HL-60/S4 (cell line): Measurements from ENCODE around the gene KRTAP4-7.
"Not testable (repeated sequence)": the region's sequence is repeated elsewhere in the genome, so short reads cannot be mapped to it uniquely, and the experiment has no call there.

ENCODE experiments used
- in situ Hi-C: fragments of 300-500 bp; cut with MboI; formaldehyde crosslinking; loops from 2 replicates; pipeline ENCODE4 v1.14.3; 2022; ENCODE audit warnings: low sequenced_read_pairs

Gene KRTAP4-7

DNA sequence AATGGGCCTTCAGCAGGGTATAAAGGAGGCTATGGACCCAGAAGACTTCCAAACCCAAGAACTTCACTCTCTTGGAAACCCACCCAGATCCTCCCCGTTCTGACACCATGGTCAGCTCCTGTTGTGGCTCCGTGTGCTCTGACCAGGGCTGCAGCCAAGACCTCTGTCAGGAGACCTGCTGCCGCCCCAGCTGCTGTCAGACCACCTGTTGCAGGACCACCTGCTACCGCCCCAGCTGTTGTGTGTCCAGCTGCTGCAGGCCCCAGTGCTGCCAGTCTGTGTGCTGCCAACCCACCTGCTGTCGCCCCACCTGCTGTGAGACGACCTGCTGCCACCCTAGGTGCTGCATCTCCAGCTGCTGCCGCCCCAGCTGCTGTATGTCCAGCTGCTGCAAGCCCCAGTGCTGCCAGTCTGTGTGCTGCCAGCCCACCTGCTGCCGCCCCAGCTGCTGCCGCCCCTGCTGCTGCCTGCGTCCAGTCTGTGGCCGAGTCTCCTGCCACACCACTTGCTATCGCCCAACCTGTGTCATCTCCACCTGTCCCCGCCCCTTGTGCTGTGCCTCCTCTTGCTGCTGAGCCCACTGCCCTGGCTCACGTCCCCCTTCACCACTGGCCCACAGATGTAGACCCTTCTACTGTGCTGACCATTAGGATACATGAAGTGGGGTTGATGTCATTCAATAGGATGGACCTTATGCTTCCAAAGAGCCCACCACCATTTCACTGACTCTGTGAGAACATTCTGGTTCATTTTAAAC, at the start of gene KRTAP4-7:
Gene KRTAP4-7, plus strand, starts transcription at position 51 of the 757 bp plus-strand sequence. Its CDS starts 57 bp downstream, at position 108.
- in situ Hi-C loops, result not testable (repeated sequence)

GRCh38 chr17:41034346-41034935, 49.5 kb upstream of the KRTAP4-7 start, which contains the start of gene KRTAP1-3:
Gene KRTAP1-3 (minus strand): TSS chr17:41034874. CDS start chr17:41034821, 53 bp downstream.
- in situ Hi-C loops, result not testable (repeated sequence)

DNA sequence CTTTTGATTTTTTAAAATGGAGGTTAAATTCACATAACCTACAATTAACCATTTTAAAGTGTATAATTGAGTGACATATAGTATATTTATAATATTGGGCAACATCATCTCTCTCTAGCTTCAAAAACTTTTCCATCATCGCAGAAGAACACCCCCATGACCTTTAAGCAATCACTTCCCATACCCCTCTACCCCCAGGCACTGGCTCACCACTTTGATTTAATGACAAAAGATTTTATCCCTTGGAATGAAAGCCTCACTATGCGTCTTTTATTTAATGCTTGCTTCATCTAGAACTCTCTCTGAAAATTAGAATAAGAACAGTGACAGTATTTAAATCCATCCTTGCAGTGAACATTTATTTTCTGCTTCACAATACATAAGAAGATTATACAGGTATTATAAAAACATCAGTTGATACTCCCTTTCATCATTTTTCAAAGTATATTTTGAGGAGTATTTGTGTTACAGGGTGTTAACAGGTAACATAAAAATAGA, 46.0 kb upstream of the KRTAP4-7 start:
- in situ Hi-C loops, result no loop called here

DNA sequence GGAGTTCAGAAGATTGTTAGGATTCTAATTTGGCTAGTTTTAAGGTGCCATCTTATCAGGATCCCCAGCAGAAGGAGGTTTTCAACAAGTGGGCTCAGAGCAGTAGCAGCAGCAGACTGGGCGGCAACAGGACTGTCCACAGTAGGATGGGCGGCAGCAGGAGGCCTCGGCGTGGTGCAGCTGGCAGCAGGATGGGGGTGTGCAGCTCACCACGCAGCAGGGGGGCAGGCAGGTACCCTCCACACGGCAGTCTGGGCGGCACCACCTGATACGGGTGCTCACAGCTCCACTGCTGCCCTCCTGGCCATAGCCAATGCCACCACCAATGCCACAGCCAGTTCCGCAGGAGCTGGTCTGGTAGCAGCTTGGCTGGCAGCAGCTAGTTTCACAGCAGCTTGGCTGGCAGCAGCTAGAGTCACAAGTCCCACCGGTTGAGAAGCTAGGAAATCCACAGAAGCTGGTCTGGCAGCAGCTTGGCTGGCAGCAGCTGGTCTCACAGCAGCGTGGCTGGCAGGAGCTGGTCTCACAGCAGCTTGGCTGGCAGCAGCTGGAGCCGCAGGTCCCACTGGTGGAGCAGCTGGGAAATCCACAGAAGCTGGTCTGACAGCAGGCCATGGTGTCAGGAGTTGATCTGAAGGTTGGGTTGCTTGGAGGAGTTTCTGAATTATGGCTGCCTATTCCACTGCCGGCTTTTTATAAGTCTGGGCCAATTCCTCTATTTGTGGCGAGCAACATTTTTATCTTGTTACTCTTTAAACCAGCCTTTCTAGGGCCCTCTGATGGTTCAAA, 43.0 kb upstream of the KRTAP4-7 start, which contains the start of gene KRTAP1-1:
Gene KRTAP1-1, minus strand, starts transcription at position 668 of the 789 bp plus-strand sequence. Its CDS starts 53 bp downstream, at position 615.
- in situ Hi-C loops, result not testable (repeated sequence)

DNA sequence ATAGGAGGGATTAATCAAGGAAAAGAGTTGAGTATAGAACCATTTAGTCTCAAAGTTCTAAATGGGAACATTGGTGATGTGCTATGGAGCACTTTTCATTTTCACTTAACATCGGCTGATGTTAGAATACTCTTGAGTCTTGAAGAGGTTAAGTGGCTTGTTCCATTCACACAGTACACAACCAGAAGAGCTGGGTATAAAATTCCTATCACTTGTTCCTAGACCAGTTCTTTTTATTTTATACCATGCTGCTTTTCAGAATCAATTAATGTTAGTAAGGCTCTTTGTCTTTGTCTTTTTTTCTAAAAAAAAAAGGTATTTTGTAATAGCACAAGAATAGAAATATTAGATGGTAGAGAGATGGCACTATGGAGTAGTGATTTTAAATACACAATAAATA, 41.0 kb upstream of the KRTAP4-7 start:
- in situ Hi-C loops, result no loop called here

DNA sequence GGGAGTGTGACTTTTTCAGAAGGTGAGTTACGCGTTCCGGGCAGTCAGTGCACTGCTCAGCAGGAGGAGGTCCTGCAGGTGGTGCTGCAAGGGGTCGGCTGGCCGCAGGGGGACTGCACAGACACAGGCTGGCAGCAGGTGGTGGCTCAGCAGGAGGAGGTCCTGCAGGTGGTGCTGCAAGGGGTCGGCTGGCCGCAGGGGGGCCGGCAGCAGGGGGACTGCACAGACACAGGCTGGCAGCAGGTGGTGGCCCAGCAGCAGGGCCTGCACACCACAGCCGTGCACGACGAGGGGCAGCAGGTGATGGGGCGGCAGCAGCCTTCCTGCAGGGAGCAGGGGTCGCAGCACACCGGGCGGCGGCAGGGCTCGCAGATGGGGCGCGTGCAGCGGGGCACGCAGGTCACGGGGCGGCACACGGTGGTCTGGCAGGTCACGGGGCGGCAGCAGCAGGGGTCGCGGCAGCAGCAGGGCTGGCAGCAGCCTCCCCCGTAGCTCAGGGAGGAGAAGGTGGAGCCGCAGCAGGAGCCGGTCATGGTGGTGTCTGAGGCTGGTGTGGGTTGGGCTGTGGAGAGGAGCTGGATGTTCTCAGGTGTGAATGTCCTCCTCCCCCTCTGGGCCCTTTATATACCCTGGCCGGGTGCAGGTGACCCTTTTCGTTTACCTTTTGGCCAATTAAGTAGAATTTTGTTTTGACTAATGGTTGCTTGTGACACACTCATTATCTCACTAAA, 37.0 kb upstream of the KRTAP4-7 start, which contains the start of gene KRTAP2-1:
Gene KRTAP2-1, minus strand, starts transcription at position 582 of the 731 bp plus-strand sequence. Its CDS starts 49 bp downstream, at position 533.
- in situ Hi-C loops, result not testable (repeated sequence)

DNA sequence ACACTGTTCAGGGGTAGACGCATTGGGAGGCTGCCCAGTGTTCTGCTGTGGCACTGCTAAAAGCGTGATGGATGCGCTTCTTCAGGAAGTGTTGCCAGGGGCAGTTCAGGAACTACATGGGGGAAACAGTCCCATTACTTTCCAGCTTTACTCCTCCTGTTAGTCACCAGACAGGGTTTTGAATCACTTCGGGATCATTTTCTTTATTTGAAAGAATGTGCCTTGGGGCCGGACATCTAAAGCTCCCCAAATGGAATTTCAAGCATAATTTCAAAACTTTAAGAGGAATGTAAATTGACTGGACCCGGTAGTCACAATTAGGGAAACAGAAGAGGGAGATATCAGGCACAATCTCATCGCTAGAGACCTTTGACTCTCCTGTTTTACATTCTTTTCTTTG, 35.5 kb upstream of the KRTAP4-7 start:
- in situ Hi-C loops, result no loop called here

- in situ Hi-C loops, result no loop called here
These were observed 34.8 kb upstream of the KRTAP4-7 start for GRCh38 chr17:41049110-41049509.

GRCh38 chr17:41052566-41052965, 31.4 kb upstream of the KRTAP4-7 start:
- in situ Hi-C loops, result no loop called here

GRCh38 chr17:41054025-41054424, 29.9 kb upstream of the KRTAP4-7 start:
- in situ Hi-C loops, result no loop called here

GRCh38 chr17:41054556-41054955, 29.4 kb upstream of the KRTAP4-7 start:
- in situ Hi-C loops, result not testable (repeated sequence)

DNA sequence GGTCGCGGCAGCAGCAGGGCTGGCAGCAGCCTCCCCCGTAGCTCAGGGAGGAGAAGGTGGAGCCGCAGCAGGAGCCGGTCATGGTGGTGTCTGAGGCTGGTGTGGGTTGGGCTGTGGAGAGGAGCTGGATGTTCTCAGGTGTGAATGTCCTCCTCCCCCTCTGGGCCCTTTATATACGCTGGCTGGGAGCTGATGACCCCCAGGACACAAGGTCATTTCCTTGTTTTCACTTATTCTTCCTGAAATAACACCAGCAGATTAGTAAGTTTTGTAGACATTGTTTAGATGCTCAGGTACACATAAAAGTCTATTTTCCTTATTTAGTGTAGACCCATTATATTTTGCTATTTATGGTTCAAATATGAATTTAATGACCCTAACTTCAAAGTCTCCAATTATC, 28.8 kb upstream of the KRTAP4-7 start, which contains the start of gene KRTAP2-2:
Gene KRTAP2-2, minus strand, starts transcription at position 101 of the 400 bp plus-strand sequence. Its CDS starts 19 bp downstream, at position 82.
- in situ Hi-C loops, result not testable (repeated sequence)

DNA sequence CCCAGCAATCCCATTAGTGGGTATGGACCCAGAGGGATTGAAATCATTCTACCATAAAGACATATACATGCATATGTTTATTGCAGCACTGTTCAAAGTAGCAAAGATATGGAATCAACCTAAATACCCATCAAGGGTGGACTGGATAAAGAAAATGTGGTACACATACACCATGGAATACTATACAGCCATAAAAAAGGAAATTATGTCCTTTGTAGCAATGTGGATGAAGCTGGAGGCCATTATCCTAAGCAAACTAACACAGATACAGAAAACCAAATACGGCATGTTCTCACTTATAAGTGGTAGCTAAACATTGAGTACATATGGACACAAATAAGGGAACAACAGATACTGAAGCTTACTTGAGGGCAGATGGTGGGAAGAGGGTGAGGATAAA, 26.4 kb upstream of the KRTAP4-7 start:
- in situ Hi-C loops, result no loop called here

GRCh38 chr17:41058741-41059140, 25.2 kb upstream of the KRTAP4-7 start:
- in situ Hi-C loops, result no loop called here

- in situ Hi-C loops, result not testable (repeated sequence)
These were observed 24.5 kb upstream of the KRTAP4-7 start for GRCh38 chr17:41059276-41060051.

- in situ Hi-C loops, result no loop called here
These were observed 23.8 kb upstream of the KRTAP4-7 start, which contains the start of gene KRTAP2-3 for GRCh38 chr17:41060052-41060604. Gene KRTAP2-3 (minus strand): TSS chr17:41060114. CDS start chr17:41060050, 64 bp downstream.

DNA sequence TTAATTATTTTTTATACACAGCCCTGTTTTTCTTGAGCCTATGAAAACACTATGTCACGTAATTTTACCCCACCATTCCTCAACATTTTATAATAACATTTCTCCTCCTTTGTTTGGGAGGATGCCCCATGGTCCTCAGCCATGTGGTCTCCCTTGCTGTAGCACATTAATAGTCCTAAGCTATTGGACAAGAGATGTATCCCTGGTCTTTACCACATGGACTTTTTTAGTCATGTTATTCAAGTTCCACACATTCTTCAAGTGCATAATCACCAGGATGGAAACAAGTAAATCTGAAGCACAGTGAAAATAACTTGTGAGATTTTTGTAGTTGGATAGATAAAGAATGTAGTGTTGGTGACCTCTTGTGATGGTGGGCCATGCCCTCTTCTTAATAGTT, 22.0 kb upstream of the KRTAP4-7 start:
- in situ Hi-C loops, result no loop called here

DNA sequence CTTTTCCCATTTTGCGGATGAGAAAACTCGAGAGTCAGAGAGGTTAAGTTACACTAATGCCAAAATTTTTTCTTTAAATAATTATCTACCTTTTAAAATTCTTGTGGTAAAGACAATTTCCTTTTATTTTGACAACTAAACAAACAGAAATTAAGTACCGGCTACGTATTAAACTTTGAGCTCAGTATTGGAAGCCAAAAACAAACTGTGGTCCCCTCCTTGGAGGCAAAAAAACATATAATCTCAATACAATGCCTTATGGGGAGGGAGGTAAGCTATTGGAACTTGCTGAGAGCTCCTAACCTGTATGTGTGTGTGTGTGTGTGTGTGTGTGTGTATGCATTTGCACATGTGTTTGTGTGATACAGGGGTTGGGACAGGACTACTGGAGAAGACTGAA, 20.5 kb upstream of the KRTAP4-7 start:
- in situ Hi-C loops, result no loop called here

- in situ Hi-C loops, result no loop called here
These were observed 19.6 kb upstream of the KRTAP4-7 start for GRCh38 chr17:41064301-41064700.
